OCI-LY1 (cell line): Measurements from ENCODE around the gene CEP97.

ENCODE experiments used
- CTCF ChIP-seq: fragments of 200-600 bp; sonication (generic), shearing (Covaris generic); IDR thresholded peaks from 2 replicates; pipeline ENCODE4 v1.5.1; 2017; ENCODE audit warnings: mild to moderate bottlenecking, antibody characterized with exemption, low read length, moderate library complexity, mixed read lengths
- EZH2 ChIP-seq: fragments of 200-600 bp; sonication (generic), shearing (Covaris generic); IDR thresholded peaks from 2 replicates; pipeline ENCODE4 v1.8.0; 2017; ENCODE audit warnings: borderline replicate concordance, mixed run types, mild to moderate bottlenecking, antibody characterized with exemption, low read length, moderate library complexity, mixed read lengths

GRCh38 chr3:101817992-101818391 lies 93.6 kb downstream of the CEP97 start:
- TF ChIP-seq CTCF: no peak
- no peak for TF ChIP-seq EZH2
